NCI-H146 treated with DMSO at 0.1 percent for 48 hours (cell line): ENCODE measurements around the gene SOD3.

Experiments used
- DNase-seq: peaks from one replicate; lab custom pipeline; 2025; ENCODE audit not compliant: unreplicated experiment; lab: John Stamatoyannopoulos, UW

SOD3 gene

DNA sequence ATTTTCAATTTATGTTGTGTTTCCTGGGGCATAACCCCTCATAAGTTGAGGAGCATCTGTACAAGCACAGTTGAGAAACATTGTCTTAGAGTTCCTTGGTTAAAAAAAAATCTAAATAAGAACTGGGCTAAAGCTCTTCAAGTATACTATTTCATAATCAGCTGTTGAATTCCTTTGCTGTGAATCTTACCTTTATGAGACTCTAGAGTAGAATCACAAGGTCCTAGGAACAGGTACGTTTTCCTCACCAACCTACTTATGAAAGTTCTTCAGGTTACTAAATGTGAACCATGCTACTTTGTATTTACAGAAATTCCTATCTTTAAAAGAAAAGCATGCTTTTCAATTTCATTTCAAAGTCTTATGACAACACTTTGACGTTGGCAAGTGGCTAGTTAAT lies 20.9 kb upstream of the SOD3 start:
- no peak for DNase-seq

DNA sequence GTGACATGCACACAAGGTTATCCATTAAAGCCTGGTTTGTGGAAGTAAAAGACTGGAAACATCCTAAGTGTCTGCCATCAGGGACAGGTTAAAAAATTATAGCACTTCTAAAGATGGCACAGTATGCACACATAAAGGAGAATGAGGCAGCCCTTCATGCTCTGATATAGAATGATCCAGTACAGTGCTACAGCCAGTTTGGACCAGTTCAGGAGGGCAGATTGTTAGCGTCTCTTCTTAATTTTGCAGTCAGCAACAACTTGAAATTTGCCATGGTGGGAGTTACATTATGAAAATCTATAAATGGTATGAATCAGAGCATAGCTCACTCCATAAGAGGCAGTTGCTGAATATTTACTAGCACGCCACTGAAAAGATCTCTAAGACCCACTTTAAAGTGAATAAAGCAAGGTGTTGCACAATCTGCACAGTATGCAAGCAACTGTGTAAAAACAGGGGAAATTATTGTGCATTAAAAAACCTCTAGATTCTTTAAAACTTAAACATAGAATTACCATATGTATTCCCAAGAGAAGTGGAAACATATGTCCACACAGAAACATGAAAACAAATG lies 20.3 kb upstream of the SOD3 start:
- DNase-seq = no peak

DNA sequence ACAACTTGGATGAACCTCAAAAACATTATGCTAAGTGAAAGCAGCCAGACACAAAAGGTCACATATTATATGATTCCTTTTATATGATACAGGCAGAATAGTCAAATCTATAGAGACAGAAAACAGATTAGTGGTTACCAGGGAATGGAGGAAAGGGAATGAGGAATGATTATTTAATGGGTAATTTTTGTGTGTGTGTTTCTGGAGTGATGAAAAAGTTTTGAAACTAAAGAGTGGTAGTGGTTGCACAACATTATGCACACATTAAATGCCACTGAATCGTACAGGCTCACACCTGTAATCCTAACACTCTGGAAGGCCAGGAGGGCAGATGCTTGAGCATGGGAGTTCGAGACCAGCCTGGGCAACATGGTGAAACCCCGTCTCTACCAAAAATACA lies 19.6 kb upstream of the SOD3 start:
- no peak for DNase-seq

DNA sequence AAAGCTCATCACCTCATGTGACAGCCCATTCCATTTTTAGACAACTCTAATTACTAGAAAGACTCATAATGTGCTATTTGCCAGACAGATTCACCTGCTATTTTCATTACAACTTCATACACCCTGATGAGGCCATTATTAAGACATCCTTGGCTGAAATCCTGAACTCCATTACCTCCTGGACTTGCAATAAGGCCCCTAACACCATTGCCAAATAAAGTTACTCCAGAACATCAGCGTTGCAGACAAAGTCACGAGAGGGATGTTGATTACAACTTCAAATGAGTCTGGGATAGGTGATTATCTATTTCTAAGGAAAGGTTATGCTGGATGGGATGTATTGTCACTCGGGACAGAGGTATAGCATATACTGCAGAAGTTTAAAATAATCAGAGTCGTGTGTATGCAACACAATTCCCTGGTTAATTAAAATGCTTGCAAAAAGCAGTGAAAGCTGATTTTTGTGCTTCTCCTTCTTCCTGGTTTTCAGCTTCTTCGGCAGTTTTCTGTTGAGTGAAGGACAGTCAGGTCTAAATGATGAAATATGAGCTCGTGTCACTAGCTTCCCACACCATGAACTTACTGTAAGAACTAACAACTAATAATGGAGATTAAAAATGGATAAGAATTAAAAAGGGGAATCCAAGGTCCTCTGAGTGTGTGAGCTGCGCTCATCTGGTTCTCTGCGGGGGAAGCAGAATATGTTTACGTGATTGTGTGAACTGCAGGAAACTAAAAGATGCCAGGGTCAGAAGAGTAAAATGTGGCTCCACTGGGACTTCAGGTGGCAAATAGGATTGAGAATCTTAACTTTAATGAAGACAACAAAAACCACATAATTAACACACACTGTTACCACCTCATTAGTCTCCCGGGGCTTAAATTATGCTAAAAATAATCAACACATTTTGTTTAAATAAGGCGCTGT lies 17.6 kb upstream of the SOD3 start:
- no peak for DNase-seq

DNA sequence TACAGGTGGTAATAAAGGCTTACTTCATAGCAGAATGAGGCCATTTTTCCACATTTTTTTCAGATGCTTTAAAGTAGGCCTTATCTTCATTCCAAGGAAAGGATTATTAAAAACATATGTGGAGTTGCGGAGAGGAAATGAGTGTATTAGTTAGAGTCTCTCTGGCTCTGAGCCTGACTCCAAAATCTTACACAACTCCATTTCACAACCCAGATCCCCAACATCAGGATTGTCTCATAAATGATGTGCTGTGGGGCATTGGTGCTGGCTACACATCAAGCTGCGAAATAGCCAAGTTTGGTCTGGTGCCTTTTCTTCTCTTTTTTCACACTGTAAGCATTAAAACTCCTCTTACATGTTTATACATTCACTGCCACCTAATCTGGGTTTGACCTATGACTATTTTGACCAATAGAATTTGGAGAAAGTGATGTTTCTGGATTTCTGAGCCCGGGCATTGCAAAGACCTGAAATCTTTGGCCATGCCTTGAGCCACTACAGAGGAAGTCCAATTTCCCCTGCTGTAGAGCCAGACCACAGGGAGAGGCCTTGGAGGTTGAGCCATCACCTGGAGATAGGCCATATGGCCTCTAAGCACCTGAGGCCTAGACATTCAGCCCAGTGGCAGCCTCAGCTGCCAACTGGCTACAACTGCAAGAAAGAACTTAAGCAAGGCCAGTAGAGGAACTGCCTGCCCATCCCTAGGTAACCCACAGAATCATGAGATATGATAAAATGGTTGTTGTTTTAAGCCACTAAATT lies 16.7 kb upstream of the SOD3 start:
- no peak for DNase-seq

DNA sequence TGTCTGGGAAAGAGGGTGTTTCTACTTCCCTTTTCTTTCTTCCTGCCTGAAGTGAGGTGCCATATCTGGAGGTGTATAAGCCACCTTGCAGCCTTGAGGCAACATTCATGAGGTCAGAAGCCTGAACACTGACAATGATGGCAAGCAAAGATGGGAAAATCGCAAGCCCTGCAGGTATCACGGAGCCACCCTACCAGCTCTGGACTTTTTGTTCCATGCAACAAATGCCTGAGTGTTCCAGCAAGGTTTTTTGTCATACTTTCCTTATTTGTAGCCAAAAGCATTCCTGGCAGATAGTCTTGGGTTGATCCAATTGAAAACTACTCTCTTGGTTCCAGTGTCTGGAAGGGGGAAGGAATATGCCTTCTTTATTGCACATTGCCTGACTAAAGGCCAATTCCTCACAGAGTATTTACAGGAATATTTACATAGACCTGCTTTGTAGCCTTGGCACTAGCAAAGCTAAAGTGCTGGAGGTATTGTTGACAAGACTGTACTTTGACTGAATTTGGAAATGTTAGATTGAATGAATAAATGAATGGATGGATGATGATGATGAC lies 14.4 kb upstream of the SOD3 start:
- DNase-seq = no peak

DNA sequence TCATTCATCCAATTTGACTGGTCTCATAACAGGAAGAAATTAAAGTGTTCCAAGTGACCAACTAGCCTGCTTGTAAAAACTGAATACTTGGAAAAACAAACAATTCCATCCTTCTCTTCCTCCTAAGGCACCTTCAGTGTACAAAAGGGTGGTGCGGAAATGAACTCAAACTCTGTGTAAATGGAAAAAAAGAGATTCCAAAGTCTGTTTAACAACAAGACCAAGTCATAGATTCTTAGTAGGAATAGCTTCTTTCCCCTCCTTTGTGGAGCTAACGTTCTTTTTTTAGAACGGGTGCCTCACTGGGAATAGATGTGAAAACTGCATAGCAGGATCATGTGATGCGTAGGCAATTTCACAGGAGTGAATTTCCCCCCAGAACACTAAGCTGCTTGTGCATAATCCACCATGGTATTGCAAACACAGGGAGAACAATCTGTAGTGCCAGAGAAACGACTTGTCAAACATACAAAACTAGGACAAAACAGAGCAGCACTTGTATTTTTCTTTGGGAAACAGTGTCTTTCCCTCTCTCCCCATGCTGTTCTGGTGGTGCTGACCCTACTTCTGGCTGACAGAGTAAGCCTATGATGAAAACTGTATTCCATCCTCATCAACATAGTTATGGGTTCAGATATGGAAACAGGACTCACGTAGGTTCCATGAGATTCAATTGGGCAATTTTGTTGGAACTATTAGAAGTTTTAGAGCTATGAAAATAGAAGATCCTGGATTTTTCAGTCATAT lies 13.2 kb upstream of the SOD3 start:
- DNase-seq = no peak

DNA sequence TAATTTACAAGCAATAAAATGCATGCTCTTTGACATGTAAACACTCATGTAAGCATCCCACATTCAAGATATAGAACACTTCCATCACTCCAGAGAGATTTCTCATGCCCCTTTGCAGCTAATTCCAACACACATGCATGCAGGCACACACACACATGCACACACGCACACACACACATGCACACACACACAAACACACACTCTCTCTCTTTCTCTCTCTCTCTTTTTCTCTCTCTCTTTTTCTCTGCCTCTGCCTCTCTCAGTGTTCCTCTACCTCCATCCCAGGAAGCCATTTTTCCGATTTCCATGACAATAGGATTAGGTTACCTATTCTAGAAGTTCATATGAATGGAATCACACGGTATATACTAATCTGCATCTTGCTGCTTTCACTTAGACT lies 11.9 kb upstream of the SOD3 start:
- DNase-seq = no peak

DNA sequence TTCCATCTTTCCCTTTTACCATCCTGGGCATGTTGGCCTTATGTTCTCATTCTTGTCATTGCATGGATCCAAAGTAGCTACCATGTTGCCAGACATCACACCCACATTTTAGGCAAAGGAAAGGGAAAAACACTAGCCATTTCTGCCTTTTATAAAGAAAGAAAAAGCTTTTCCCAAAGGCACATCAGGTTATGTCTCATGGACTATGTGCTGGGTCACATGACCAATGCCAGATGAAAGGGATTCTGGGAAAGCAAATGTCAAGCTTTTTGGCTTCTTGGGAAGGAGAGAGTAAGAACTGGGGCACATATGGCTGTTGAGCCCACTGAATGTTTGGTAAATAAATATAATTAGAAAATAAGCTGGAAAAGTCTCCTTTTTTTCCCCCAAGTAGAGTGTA lies 4.3 kb upstream of the SOD3 start:
- DNase-seq = no peak

DNA sequence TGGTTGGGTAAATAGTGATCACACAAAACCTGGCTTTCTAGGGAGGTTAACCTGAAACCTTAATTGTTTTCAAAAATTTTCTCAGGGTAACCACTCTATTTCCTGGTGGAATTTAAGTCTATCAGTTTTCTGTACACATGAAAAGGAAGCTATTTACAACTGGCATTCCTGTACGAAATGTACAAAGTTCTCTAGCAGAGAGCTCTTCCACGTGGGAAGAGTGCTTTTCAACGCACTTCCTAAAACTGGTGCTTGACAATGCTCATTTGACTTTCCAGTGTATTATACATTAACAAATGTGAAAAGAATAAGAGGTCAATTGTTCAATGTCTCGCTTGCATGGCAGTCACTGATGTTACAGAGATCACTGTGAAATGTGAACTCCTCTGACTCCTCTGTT lies 2.8 kb upstream of the SOD3 start:
- DNase-seq = no peak

DNA sequence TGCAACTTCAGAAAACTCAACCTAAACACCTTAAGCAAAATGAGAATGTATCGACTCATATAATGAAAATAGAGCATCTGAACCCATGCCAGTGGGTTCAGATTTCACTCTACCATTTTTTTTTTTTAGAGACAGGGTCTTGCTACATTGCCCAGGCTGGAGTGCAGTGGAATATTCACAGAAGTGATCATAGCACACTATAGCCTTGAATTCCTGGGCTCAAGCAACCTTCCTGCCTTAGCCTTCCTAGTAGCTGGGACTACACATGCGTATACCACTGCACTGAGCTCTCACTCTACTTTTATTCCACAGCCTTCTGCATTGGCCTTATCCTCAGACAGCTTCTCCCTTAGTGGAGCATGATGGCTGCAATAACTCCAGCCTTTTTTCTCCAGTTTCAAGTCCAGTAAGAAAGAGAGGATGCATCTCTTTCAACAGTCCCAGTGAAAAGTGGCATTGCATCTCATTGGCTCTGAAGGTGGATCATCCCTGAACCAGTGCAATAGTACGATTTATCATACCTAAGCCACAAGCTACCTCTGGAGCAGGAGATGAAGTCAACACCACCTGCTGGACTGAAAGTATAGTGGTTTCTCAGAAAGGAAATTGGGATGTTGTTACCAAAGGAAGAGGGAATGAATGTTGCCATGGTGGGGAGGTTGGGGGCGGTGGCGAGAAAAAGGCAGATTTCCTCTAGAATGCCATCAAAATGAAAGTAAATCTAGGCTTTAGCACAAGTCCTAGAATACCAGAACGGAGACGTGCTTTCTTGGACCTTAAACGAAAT lies 2.0 kb upstream of the SOD3 start:
- DNase-seq = peak; percentile 10

DNA sequence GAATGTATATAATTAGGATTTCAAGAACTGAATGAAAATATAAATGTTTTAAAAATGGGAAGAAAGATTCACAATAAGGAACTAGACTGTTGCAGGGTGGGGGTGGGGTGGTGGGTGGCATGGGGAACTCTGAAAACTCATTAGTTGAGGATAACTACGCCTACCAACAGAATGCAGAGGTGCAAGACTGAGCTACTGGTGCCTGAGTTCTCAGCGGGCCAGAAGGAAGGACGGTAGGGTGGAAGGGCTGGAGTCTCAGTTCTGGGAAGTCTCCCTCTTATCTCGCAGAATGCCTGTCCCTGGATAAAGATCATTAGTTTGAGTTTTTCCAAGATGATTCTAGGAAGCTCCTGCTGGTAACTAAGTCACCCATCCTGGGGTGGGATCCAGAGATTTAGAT lies 1.3 kb upstream of the SOD3 start:
- DNase-seq = no peak

DNA sequence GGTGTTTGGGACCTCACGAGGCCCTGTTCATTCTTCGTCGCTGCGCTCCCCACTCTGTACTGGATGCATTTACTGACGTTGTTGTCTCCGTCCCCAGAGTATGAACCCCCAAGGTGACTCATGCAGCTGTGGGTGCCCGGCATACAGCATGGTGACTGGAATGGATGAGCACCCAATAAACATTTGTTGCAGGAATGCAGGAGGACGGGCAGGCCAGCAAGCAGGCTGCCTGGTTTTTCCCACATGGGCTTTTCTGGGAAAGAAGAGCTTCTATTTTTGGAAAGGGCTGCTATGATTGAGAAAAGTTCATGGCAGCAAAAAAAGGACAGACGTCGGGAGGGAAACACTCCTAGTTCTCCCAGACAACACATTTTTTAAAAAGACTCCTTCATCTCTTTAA lies 893 bp upstream of the SOD3 start:
- DNase-seq = no peak

DNA sequence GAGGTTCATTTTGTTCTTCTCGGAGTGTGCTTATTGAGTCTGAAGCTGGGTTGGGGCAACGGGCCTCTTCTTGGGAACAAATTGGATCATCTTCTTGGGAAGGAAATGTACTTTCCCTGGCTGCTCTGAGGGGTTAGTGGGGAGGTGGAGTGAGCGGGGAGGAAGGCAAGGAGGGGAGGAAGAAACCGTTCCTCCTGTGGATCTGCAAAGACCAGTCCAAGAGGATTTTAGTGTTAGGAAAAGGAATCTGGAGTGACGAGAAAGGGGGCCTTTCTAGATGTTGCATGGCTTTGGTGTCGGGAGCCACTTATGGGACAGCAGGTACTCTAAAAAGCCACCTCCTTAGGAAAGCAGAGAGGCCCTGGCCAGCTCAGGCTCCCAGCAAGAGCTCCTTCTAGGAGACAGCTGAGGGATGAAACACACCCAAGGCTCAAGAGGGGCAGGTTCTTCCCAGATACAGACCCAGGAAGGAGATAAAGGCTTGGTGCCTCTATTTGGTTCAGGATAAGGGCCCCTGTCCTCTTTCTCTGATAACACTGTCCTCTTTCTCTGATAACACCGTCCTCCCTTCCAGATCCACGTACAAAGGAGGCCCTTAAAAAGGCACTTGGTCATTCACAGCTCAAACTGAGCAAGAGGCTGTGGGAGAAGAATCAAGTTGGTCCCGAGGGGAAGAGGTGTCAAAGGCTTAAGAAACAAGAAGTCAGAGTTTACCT lies 451 bp downstream of the SOD3 start:
- DNase-seq = no peak

DNA sequence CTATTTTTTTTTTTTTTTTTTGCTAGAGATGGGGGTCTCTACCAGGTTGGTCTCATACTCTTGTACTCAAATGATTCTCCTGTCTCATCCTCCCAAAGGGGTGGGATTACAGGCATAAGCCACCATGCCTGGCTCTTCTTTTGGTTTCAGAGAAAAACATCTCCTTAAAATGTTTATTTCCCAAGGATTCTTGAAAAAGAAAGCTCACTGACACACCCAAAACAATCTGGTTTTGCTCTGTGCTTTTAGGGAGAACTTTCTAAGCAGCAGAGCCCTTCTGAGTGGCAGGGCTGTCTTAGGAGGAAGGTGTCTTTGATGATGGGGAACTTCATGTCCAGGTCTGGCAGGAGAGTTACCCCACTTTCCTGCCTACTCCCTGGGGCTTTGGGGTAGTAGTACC lies 1.2 kb downstream of the SOD3 start:
- no peak for DNase-seq

DNA sequence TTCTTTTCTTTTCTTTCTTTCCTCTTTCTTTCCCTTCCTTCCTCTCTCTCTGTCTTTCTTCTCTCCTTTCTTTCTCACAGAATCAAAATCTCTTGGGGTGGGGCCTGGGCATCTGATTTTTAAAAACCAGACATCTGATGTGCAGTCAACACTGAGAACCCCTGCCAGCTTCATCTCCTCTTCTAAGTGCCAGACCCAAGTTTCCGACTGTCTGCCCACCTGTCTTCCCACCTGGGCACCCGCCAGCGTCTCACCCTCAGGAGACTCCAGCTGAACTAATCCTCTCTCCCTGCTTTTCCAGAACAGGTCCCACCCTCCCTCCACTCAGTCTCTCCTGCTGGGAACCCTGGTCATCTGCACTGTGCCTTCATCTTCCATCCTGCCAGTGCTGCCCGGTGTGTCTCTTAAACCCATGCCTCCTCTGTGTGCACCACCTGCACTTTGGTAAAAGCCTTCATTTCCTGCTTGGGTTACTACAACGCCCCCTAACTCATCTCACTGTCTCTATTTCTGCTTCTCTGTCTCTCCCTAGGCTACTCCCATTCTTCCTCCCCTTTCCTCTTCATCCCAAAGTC lies 2.8 kb downstream of the SOD3 start:
- no peak for DNase-seq

DNA sequence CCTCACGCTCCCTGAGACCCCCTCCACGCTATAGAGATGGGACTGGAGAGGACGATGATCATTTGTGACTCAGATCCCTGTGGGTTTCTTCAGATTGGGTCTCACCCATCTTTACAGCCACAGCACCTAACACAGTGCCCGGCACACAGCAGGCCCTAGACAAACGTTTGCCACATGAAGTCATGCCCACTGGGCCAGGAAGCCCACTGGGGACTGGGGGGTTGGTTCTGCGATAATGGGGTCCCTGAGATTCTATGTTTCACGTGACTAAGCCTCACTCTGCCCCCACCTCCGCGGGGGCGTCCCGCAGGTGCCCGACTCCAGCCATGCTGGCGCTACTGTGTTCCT lies 3.8 kb downstream of the SOD3 start:
- DNase-seq = no peak

DNA sequence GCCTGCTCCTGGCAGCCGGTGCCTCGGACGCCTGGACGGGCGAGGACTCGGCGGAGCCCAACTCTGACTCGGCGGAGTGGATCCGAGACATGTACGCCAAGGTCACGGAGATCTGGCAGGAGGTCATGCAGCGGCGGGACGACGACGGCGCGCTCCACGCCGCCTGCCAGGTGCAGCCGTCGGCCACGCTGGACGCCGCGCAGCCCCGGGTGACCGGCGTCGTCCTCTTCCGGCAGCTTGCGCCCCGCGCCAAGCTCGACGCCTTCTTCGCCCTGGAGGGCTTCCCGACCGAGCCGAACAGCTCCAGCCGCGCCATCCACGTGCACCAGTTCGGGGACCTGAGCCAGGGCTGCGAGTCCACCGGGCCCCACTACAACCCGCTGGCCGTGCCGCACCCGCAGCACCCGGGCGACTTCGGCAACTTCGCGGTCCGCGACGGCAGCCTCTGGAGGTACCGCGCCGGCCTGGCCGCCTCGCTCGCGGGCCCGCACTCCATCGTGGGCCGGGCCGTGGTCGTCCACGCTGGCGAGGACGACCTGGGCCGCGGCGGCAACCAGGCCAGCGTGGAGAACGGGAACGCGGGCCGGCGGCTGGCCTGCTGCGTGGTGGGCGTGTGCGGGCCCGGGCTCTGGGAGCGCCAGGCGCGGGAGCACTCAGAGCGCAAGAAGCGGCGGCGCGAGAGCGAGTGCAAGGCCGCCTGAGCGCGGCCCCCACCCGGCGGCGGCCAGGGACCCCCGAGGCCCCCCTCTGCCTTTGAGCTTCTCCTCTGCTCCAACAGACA lies 4.4 kb downstream of the SOD3 start:
- DNase-seq = no peak
